Neural cell (in vitro differentiated cells): ENCODE data around the gene ZNF385D.

ENCODE experiments used
- CTCF ChIP-seq: fragments of 450-650 bp; IDR thresholded peaks from 2 replicates; pipeline ENCODE4 v1.5.1; 2014; ENCODE audit warnings: antibody characterized with exemption, mild to moderate bottlenecking, moderate library complexity; ENCODE audit not compliant: poor library complexity, severe bottlenecking
- MXI1 ChIP-seq: fragments of 450-650 bp; conservative IDR thresholded peaks from 2 replicates; pipeline ENCODE4 v1.6.1; 2014; ENCODE audit warnings: antibody characterized with exemption, mild to moderate bottlenecking; ENCODE audit not compliant: poor library complexity, severe bottlenecking

- TF ChIP-seq CTCF = no peak
- TF ChIP-seq MXI1 = no peak
These were observed 129.8 kb downstream of the ZNF385D start for GRCh38 chr3:21621181-21621651.
